ENCODE data around the gene TSEN34. TPM values are rescaled to one million over a fixed set of nuclear protein-coding genes. Genes with fewer than 3 reads are reported as not detected.

Gene TSEN34
- total RNA-seq, 1 experiment from 2014 or later: 64.7 TPM

- ChIA-PET CTCF (interaction anchor here (1.0 kb wide), 1 partner anchor 12 kb away, joined by 3 read pairs; no protein-coding TSS in a partner anchor), POLR2A (ENCODE audit: low non-redundant PET) (interaction anchor here (1.0 kb wide), 1 partner anchor 43 kb away, joined by 3 read pairs; the partner anchor contains the start of genes PRPF31 and TFPT)
- peak overlapping the region; percentile 63 for H3K4me3 ChIP-seq (ENCODE audit: low read depth, low read length, poor library complexity, severe bottlenecking)
- H3K36me3 ChIP-seq (ENCODE audit: insufficient read depth, low read length, poor library complexity, severe bottlenecking): peaks cover 41% of the 10 kb centered on the region
- no peaks in the 10 kb centered on the region for H3K9me3 ChIP-seq (ENCODE audit: low read depth, low read length, poor library complexity, severe bottlenecking)
- H3K27me3 ChIP-seq (replicated peaks; ENCODE audit: insufficient read depth, low read depth, low read length, poor library complexity): no peaks in the 10 kb centered on the region
- DNase-seq (ENCODE audit: low spot score): peak; percentile 36
- peaks cover 6% of the 10 kb centered on the region for H3K4me1 ChIP-seq (ENCODE audit: insufficient read depth, low read length, poor library complexity, severe bottlenecking)
- peak overlapping the region; percentile 93 for H3K27ac ChIP-seq (ENCODE audit: low read depth, low read length, poor library complexity, severe bottlenecking)
- intact Hi-C loops (cut with micrococcal nuclease; ENCODE audit: unreplicated experiment): no loop called here
- BruUV-seq (replicated peaks): TSS peak; percentile 89
- no peak for TF ChIP-seq CTCF (conservative IDR thresholded peaks at IDR 0.05; ENCODE audit: low read depth, low read length)
- no peak for TF ChIP-seq EZH2 (IDR thresholded peaks at IDR 0.05; ENCODE audit: borderline replicate concordance, low read depth, low read length, poor library complexity, severe bottlenecking)
Measured at GRCh38 chr19:54158812-54159351, 32.2 kb upstream of the TSEN34 start.

- intact Hi-C loops (cut with micrococcal nuclease; ENCODE audit: unreplicated experiment): loop anchor here (2.0 kb wide), 1 partner anchor 29 kb away; the partner anchor contains the start of gene MBOAT7
- no TSS peak for BruUV-seq (replicated peaks)
- peaks cover 34% of the 10 kb centered on the region for H3K36me3 ChIP-seq (ENCODE audit: insufficient read depth, low read length, poor library complexity, severe bottlenecking)
- no peaks in the 10 kb centered on the region for H3K27me3 ChIP-seq (replicated peaks; ENCODE audit: insufficient read depth, low read depth, low read length, poor library complexity)
- H3K4me1 ChIP-seq (ENCODE audit: insufficient read depth, low read length, poor library complexity, severe bottlenecking): peaks cover 9% of the 10 kb centered on the region
- ChIA-PET CTCF (interaction anchor here (1.0 kb wide), 1 partner anchor 11 kb away, joined by 3 read pairs; no protein-coding TSS in a partner anchor), POLR2A (ENCODE audit: low non-redundant PET) (interaction anchor here (1.0 kb wide), 1 partner anchor 44 kb away, joined by 3 read pairs; the partner anchor contains the start of genes PRPF31 and TFPT)
- TF ChIP-seq CTCF (conservative IDR thresholded peaks at IDR 0.05; ENCODE audit: low read depth, low read length) (peak; percentile 53), EZH2 (IDR thresholded peaks at IDR 0.05; ENCODE audit: borderline replicate concordance, low read depth, low read length, poor library complexity, severe bottlenecking) (no peak)
- no peaks in the 10 kb centered on the region for H3K9me3 ChIP-seq (ENCODE audit: low read depth, low read length, poor library complexity, severe bottlenecking)
- H3K27ac ChIP-seq (ENCODE audit: low read depth, low read length, poor library complexity, severe bottlenecking): peak within 1 kb of the TSS; percentile 93
- peak within 1 kb of the TSS; percentile 63 for H3K4me3 ChIP-seq (ENCODE audit: low read depth, low read length, poor library complexity, severe bottlenecking)
- DNase-seq (ENCODE audit: low spot score): peak; percentile 100
Measured at GRCh38 chr19:54159352-54160181, 31.5 kb upstream of the TSEN34 start, which contains the start of gene LENG1. TSS of gene LENG1 (minus strand) at chr19:54159721. CDS start at chr19:54159695, 26 bp downstream.

GRCh38 chr19:54160182-54160811 is 30.8 kb upstream of the TSEN34 start:
- TSS peak; percentile 64 for BruUV-seq (replicated peaks)
- peak overlapping the region; percentile 73 for H3K27ac ChIP-seq (ENCODE audit: low read depth, low read length, poor library complexity, severe bottlenecking)

More at GRCh38 chr19:54160182-54160811, 30.8 kb upstream of the TSEN34 start:
- DNase-seq (ENCODE audit: low spot score): peak; percentile 26
- Histone ChIP-seq H3K27me3 (replicated peaks; ENCODE audit: insufficient read depth, low read depth, low read length, poor library complexity) (no peaks in the 10 kb centered on the region), H3K9me3 (ENCODE audit: low read depth, low read length, poor library complexity, severe bottlenecking) (no peaks in the 10 kb centered on the region), H3K4me1 (ENCODE audit: insufficient read depth, low read length, poor library complexity, severe bottlenecking) (peaks cover 9% of the 10 kb centered on the region), H3K36me3 (ENCODE audit: insufficient read depth, low read length, poor library complexity, severe bottlenecking) (peaks cover 26% of the 10 kb centered on the region), H3K4me3 (ENCODE audit: low read depth, low read length, poor library complexity, severe bottlenecking) (peak overlapping the region; percentile 63)
- ChIA-PET POLR2A (ENCODE audit: low non-redundant PET) (no interaction called here), CTCF (no interaction called here)
- intact Hi-C loops (cut with micrococcal nuclease; ENCODE audit: unreplicated experiment): loop anchor here (2.0 kb wide), 1 partner anchor 29 kb away; the partner anchor contains the start of gene MBOAT7
- TF ChIP-seq EZH2 (IDR thresholded peaks at IDR 0.05; ENCODE audit: borderline replicate concordance, low read depth, low read length, poor library complexity, severe bottlenecking) (no peak), CTCF (conservative IDR thresholded peaks at IDR 0.05; ENCODE audit: low read depth, low read length) (no peak)
